ENCODE results near the gene IP6K1.
A peak's percentile ranks its signal among the peaks of the same experiment; 100 is the strongest.
"Not testable (repeated sequence)": the region's sequence is repeated elsewhere in the genome, so short reads cannot be mapped to it uniquely, and the experiment has no call there.

The IP6K1 gene

GRCh38 chr3:49706456-49707112, 79.8 kb downstream of the IP6K1 start:
- no peak for DNase-seq

GRCh38 chr3:49705390-49705960, 80.9 kb downstream of the IP6K1 start:
- no peak for DNase-seq

- DNase-seq: no peak
Observed at GRCh38 chr3:49704629-49705028, 81.7 kb downstream of the IP6K1 start.

GRCh38 chr3:49703956-49704355, 82.4 kb downstream of the IP6K1 start:
- DNase-seq: no peak

GRCh38 chr3:49703443-49703927, 82.9 kb downstream of the IP6K1 start:
- peak; percentile 87 for DNase-seq

GRCh38 chr3:49702672-49703071, 83.7 kb downstream of the IP6K1 start:
- no peak for DNase-seq

- no peak for DNase-seq
Observed at GRCh38 chr3:49701388-49702077, 84.8 kb downstream of the IP6K1 start.

- DNase-seq: no peak
Observed at GRCh38 chr3:49700453-49701128, 85.8 kb downstream of the IP6K1 start.

- DNase-seq: no peak
Observed at GRCh38 chr3:49700014-49700413, 86.3 kb downstream of the IP6K1 start.

- no peak for DNase-seq
Observed at GRCh38 chr3:49699281-49699979, 86.9 kb downstream of the IP6K1 start.

GRCh38 chr3:49695350-49696015, 90.9 kb downstream of the IP6K1 start:
- DNase-seq: not testable (repeated sequence)

GRCh38 chr3:49694409-49695070, 91.8 kb downstream of the IP6K1 start:
- DNase-seq: not testable (repeated sequence)

GRCh38 chr3:49691481-49691880, 94.9 kb downstream of the IP6K1 start:
- not testable (repeated sequence) for DNase-seq

- not testable (repeated sequence) for DNase-seq
Observed at GRCh38 chr3:49690856-49691255, 95.5 kb downstream of the IP6K1 start.

- not testable (repeated sequence) for DNase-seq
Observed at GRCh38 chr3:49689908-49690624, 96.3 kb downstream of the IP6K1 start.

- peak; percentile 97 for DNase-seq
Observed at GRCh38 chr3:49689046-49689907, 97.1 kb downstream of the IP6K1 start, which contains the start of the genes MST1 and RNF123. Gene MST1 (minus strand): TSS chr3:49689474. CDS start chr3:49688691, 783 bp downstream. Gene RNF123 (plus strand): TSS chr3:49689557. CDS start chr3:49691166, 1,609 bp downstream.

- DNase-seq: not testable (repeated sequence)
Observed at GRCh38 chr3:49688338-49689045, 97.8 kb downstream of the IP6K1 start.

GRCh38 chr3:49687424-49687795, 98.9 kb downstream of the IP6K1 start:
- DNase-seq: not testable (repeated sequence)

Data from activated effector memory CD4-positive, alpha-beta T cell treated with anti-CD3 and anti-CD28 coated beads, Interleukin-2, amount 50 U/mL, for 16 hours (primary cell).